SK-N-SH (cell line): ENCODE measurements around the gene FMNL1. TPM values are rescaled to one million over a fixed set of nuclear protein-coding genes. Genes with fewer than 3 reads are reported as not detected.

Experiments
- CTCF ChIA-PET: fragments of 300-600, 350-600 bp; formaldehyde crosslinking; extraction: SDS; loops from one replicate; lab custom pipeline; 2021; lab: Yijun Ruan, JAX
- POLR2A ChIA-PET: fragments of 350-600 bp; sonication (Branson Sonifier 250); formaldehyde crosslinking; extraction: SDS; loops from one replicate; lab custom pipeline; 2020; ENCODE audit warnings: antibody characterized with exemption, inconsistent platforms; lab: Yijun Ruan, JAX
- DNase-seq: peaks from one replicate; pipeline ENCODE4 v3.0.0; 2012
- H2AFZ ChIP-seq: fragments of 200-600 bp; sonication (generic); 2 replicates; pipeline ENCODE4 v1.8.1; 2016; ENCODE audit warnings: antibody characterized with exemption, mild to moderate bottlenecking, low read depth
- H3F3A ChIP-seq: fragments of 200-600 bp; sonication (generic); replicated peaks from 2 replicates; pipeline ENCODE3; 2016; ENCODE audit warnings: antibody characterized with exemption, mild to moderate bottlenecking; ENCODE audit not compliant: insufficient read depth
- H3K27ac ChIP-seq, 2 experiments: fragments of 200-500 bp in 1 of 2; fragments of 200-600 bp in 1 of 2; sonication (Bioruptor generic) in 1 of 2; sonication (generic), shearing (Covaris generic) in 1 of 2; 2 replicates each; pipeline versions ENCODE4 v1.5.1 to v1.6.1; 2014 to 2016; ENCODE audit warnings: low read depth in 2 of 2, inconsistent platforms in 1 of 2, low read length in 1 of 2, mild to moderate bottlenecking in 1 of 2, mixed read lengths in 1 of 2
- H3K27me3 ChIP-seq: fragments of 200-600 bp; sonication (generic), shearing (Covaris generic); 2 replicates; pipeline ENCODE4 v1.6.1; 2016; ENCODE audit warnings: mixed run types; ENCODE audit not compliant: insufficient read depth
- H3K36me3 ChIP-seq, 2 experiments: fragments of 200-500 bp in 1 of 2; fragments of 200-600 bp in 1 of 2; sonication (Bioruptor generic) in 1 of 2; sonication (generic) in 1 of 2; replicated peaks in 1 of 2; 2 replicates each; pipeline versions ENCODE3 to v1.5.1; 2014 to 2016; ENCODE audit warnings: low read length in 1 of 2, mild to moderate bottlenecking in 1 of 2; ENCODE audit not compliant: insufficient read depth in 2 of 2, control insufficient read depth in 1 of 2
- H3K4me1 ChIP-seq, 2 experiments: fragments of 200-500 bp in 1 of 2; fragments of 200-600 bp in 1 of 2; sonication (Bioruptor generic) in 1 of 2; sonication (generic), shearing (Covaris generic) in 1 of 2; 2 replicates each; pipeline versions ENCODE4 v1.5.1 to v1.6.1; 2014 to 2016; ENCODE audit warnings: low read depth in 1 of 2, low read length in 1 of 2, mixed run types in 1 of 2; ENCODE audit not compliant: insufficient read depth in 2 of 2, control insufficient read depth in 1 of 2
- H3K4me2 ChIP-seq: fragments of 200-600 bp; sonication (generic), shearing (Covaris generic); 2 replicates; pipeline ENCODE4 v1.6.1; 2017; ENCODE audit warnings: mixed run types
- H3K4me3 ChIP-seq, 2 experiments: fragments of 200-500 bp in 1 of 2; fragments of 200-600 bp in 1 of 2; sonication (Bioruptor generic) in 1 of 2; sonication (generic), shearing (Covaris generic) in 1 of 2; 2 replicates each; pipeline versions ENCODE4 v1.5.1 to v1.8.1; 2014 to 2016; ENCODE audit warnings: low read depth in 2 of 2, inconsistent platforms in 1 of 2, low read length in 1 of 2, mild to moderate bottlenecking in 1 of 2, mixed read lengths in 1 of 2, moderate library complexity in 1 of 2
- H3K79me2 ChIP-seq: fragments of 200-600 bp; sonication (generic); 2 replicates; pipeline ENCODE4 v1.8.1; 2017; ENCODE audit warnings: mild to moderate bottlenecking; ENCODE audit not compliant: insufficient read depth
- H3K9ac ChIP-seq: fragments of 200-600 bp; sonication (generic); 2 replicates; pipeline ENCODE4 v1.6.1; 2017; ENCODE audit warnings: mixed run types
- H3K9me2 ChIP-seq: fragments of 200-600 bp; sonication (generic); 2 replicates; pipeline ENCODE4 v1.6.1; 2017; ENCODE audit warnings: mixed run types
- H3K9me3 ChIP-seq: fragments of 200-600 bp; sonication (generic); 2 replicates; pipeline ENCODE4 v1.6.1; 2017; ENCODE audit warnings: mixed run types, mild to moderate bottlenecking, moderate library complexity
- H4K20me1 ChIP-seq: fragments of 200-600 bp; sonication (generic); 2 replicates; pipeline ENCODE4 v1.6.1; 2017; ENCODE audit warnings: mild to moderate bottlenecking, mixed run types; ENCODE audit not compliant: insufficient read depth
- CHD2 ChIP-seq: fragments of 150-350 bp; IDR thresholded peaks from 2 replicates; pipeline ENCODE4 v1.6.1; 2018; ENCODE audit warnings: low read length; ENCODE audit not compliant: partially characterized antibody
- EP300 ChIP-seq, 2 experiments: IDR thresholded peaks; 2 replicates each; pipeline versions ENCODE4 v1.4.0 to v1.6.1; 2012; ENCODE audit warnings: borderline replicate concordance in 1 of 2, low read depth in 1 of 2, low read length in 1 of 2
- EZH2phosphoT487 ChIP-seq: fragments of 200-600 bp; sonication (generic); IDR thresholded peaks from 2 replicates; pipeline ENCODE4 v1.6.1; 2017; ENCODE audit warnings: low read depth, mixed run types, mild to moderate bottlenecking, antibody characterized with exemption, moderate library complexity, borderline replicate concordance
- FOSL2 ChIP-seq: IDR thresholded peaks from 2 replicates; pipeline ENCODE4 v1.4.0; 2012; ENCODE audit warnings: low read depth, mild to moderate bottlenecking, moderate library complexity, borderline replicate concordance
- FOXJ3 ChIP-seq: sonication (generic); formaldehyde crosslinking; IDR thresholded peaks from 2 replicates; pipeline ENCODE4 v1.5.1; 2020; ENCODE audit warnings: mild to moderate bottlenecking, missing genetic modification reagents
- GABPA ChIP-seq: IDR thresholded peaks from 2 replicates; pipeline ENCODE4 v1.4.0; 2012; ENCODE audit warnings: low read depth, mild to moderate bottlenecking
- GATA2 ChIP-seq: sonication (generic); formaldehyde crosslinking; IDR thresholded peaks from 2 replicates; pipeline ENCODE4 v1.5.0; 2020; ENCODE audit warnings: mild to moderate bottlenecking, missing genetic modification reagents
- MXI1 ChIP-seq: IDR thresholded peaks from 2 replicates; pipeline ENCODE4 v1.6.1; 2012; ENCODE audit warnings: mild to moderate bottlenecking, low read depth, low read length, improper control_type of control experiment
- NFIC ChIP-seq: IDR thresholded peaks from 2 replicates; pipeline ENCODE4 v1.4.0; 2012; ENCODE audit warnings: borderline replicate concordance
- NRF1 ChIP-seq: IDR thresholded peaks from 2 replicates; pipeline ENCODE4 v1.6.1; 2012; ENCODE audit warnings: low read depth, mild to moderate bottlenecking, low read length
- POLR2AphosphoS5 ChIP-seq: IDR thresholded peaks from 2 replicates; pipeline ENCODE4 v1.6.1; 2012; ENCODE audit warnings: low read depth, low read length
- RAD21 ChIP-seq: IDR thresholded peaks from 2 replicates; pipeline ENCODE4 v1.6.1; 2012; ENCODE audit warnings: mild to moderate bottlenecking, low read length
- RCOR1 ChIP-seq: fragments of 150-350 bp; IDR thresholded peaks from 2 replicates; pipeline ENCODE4 v1.6.1; 2017; ENCODE audit warnings: antibody characterized with exemption, low read length
- SIN3A ChIP-seq: IDR thresholded peaks from 2 replicates; pipeline ENCODE4 v1.6.1; 2012; ENCODE audit warnings: low read depth, mild to moderate bottlenecking, low read length, moderate library complexity, borderline replicate concordance
- SMC3 ChIP-seq: IDR thresholded peaks from 2 replicates; pipeline ENCODE4 v1.6.1; 2012; ENCODE audit warnings: low read depth, low read length, improper control_type of control experiment
- TEAD4 ChIP-seq: IDR thresholded peaks from 2 replicates; pipeline ENCODE4 v1.4.0; 2012; ENCODE audit warnings: mild to moderate bottlenecking, borderline replicate concordance; ENCODE audit not compliant: insufficient read depth
- YY1 ChIP-seq: IDR thresholded peaks from 2 replicates; pipeline ENCODE4 v1.4.0; 2012; ENCODE audit warnings: low read depth, mild to moderate bottlenecking
- polyA plus RNA-seq, 3 experiments: library from polyadenylated mRNA; depleted of rRNA; stranded (reverse); fragments of >200 nt; gene quantifications; 2 replicates each; pipeline ENCODE4 v1.2.3, GENCODE V29; 2012
- TF ChIP-seq, protein P1 (sequence below): IDR thresholded peaks from 2 replicates; pipeline ENCODE4; 2012
- TF ChIP-seq, protein P2 (sequence below): fragments of 150-350 bp; IDR thresholded peaks from 2 replicates; pipeline ENCODE4 v1.6.1; 2017; ENCODE audit warnings: antibody characterized with exemption, low read length, low read depth, borderline replicate concordance
- TF ChIP-seq, protein P3 (sequence below): IDR thresholded peaks from 2 replicates; pipeline ENCODE4 v1.4.0; 2012; ENCODE audit warnings: low read depth
- TF ChIP-seq, protein P4 (sequence below): fragments of 200-600 bp; sonication (generic); IDR thresholded peaks from 2 replicates; pipeline ENCODE4 v1.6.1; 2017; ENCODE audit warnings: antibody characterized with exemption, mild to moderate bottlenecking, moderate library complexity

Gene FMNL1
- polyA plus RNA-seq, 1 of the 3 experiments (the other 2 are of a cell fraction), result 2.8 TPM

DNA sequence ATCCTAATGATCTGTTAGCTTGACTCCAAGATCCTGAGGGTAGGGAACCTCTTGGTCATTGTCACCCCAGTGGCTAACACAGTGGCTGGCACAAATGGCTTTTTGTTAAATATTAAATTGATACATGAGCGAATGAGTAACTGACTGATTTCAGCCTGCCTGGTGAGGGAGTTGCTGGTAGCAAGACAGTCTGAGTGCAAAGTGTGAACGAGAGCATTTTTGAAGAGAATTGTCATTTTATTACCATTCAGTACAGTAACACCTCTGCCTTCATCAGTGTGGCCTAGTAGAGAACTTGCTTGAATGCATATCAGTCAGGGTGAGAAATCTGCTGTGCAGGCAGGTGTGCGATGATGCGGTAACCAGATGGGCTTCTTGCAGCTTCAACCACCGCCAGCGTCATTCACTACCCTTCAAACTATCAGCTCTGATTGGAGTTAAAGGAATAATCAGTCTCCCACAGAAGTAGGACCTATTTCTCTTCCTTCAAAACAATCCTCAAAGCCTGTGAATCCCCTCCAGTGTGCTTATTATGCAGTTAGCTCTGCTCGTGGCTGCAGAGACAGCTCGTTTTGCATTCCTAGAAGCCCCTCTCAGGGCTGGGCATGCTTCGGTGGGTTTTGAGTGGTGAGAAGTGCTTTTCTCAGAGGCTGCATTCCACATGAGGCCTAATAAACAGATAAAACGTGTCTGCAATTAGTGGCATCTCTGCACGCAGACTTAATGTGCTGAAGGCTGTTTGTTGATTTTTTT is 31.0 kb upstream of the FMNL1 start (continued):
- TF ChIP-seq, protein P1, sequence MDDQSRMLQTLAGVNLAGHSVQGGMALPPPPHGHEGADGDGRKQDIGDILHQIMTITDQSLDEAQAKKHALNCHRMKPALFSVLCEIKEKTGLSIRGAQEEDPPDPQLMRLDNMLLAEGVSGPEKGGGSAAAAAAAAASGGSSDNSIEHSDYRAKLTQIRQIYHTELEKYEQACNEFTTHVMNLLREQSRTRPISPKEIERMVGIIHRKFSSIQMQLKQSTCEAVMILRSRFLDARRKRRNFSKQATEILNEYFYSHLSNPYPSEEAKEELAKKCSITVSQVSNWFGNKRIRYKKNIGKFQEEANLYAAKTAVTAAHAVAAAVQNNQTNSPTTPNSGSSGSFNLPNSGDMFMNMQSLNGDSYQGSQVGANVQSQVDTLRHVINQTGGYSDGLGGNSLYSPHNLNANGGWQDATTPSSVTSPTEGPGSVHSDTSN, result no peak
- TF ChIP-seq FOXJ3 (CRISPR knock-in tag), result no peak
- TF ChIP-seq SIN3A, result no peak
- TF ChIP-seq YY1, result no peak
- TF ChIP-seq POLR2AphosphoS5, result no peak
- TF ChIP-seq, protein P2, sequence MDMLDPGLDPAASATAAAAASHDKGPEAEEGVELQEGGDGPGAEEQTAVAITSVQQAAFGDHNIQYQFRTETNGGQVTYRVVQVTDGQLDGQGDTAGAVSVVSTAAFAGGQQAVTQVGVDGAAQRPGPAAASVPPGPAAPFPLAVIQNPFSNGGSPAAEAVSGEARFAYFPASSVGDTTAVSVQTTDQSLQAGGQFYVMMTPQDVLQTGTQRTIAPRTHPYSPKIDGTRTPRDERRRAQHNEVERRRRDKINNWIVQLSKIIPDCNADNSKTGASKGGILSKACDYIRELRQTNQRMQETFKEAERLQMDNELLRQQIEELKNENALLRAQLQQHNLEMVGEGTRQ, result no peak
- TF ChIP-seq MXI1, result no peak
- TF ChIP-seq FOSL2, result no peak
- TF ChIP-seq NFIC, result no peak
- TF ChIP-seq EZH2phosphoT487, result no peak
- TF ChIP-seq, protein P3, sequence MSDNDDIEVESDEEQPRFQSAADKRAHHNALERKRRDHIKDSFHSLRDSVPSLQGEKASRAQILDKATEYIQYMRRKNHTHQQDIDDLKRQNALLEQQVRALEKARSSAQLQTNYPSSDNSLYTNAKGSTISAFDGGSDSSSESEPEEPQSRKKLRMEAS, result no peak
- TF ChIP-seq EP300 (IDR thresholded peaks at IDR 0.05; ENCODE audit: borderline replicate concordance in 1 of 2, low read depth in 1 of 2, low read length in 1 of 2), result no peak
- TF ChIP-seq, all 33 proteins: peak for 0

DNA sequence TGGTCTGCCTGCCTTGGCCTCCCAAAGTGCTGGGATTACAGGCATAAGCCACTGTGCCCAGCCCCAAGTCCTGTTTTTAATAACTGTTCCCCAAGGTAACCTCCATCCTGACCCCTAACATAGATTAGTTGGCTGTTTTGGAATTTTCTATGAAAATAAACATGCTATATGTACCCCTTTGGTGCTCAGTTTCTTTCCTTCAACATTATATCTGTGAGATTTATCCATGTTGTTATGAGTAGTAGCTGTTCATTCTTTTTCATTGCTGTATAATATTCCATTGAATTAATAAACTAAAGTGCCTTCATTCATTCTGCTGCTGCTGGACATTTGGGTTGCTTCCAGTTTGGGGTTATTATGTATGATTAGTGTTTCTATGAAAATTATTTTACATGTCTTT is 26.3 kb upstream of the FMNL1 start:
- TF ChIP-seq, protein P1, result no peak
- TF ChIP-seq TEAD4, result no peak
- TF ChIP-seq CHD2, result no peak
- no peak for TF ChIP-seq SIN3A
- no peak for TF ChIP-seq RAD21
- TF ChIP-seq SMC3, result no peak
- TF ChIP-seq GABPA, result no peak
- no peak for TF ChIP-seq NRF1
- TF ChIP-seq MXI1, result no peak
- TF ChIP-seq NFIC, result no peak
- TF ChIP-seq YY1, result no peak
- TF ChIP-seq RCOR1, result no peak
- no peak for TF ChIP-seq GATA2 (CRISPR knock-in tag)
- TF ChIP-seq, protein P4, sequence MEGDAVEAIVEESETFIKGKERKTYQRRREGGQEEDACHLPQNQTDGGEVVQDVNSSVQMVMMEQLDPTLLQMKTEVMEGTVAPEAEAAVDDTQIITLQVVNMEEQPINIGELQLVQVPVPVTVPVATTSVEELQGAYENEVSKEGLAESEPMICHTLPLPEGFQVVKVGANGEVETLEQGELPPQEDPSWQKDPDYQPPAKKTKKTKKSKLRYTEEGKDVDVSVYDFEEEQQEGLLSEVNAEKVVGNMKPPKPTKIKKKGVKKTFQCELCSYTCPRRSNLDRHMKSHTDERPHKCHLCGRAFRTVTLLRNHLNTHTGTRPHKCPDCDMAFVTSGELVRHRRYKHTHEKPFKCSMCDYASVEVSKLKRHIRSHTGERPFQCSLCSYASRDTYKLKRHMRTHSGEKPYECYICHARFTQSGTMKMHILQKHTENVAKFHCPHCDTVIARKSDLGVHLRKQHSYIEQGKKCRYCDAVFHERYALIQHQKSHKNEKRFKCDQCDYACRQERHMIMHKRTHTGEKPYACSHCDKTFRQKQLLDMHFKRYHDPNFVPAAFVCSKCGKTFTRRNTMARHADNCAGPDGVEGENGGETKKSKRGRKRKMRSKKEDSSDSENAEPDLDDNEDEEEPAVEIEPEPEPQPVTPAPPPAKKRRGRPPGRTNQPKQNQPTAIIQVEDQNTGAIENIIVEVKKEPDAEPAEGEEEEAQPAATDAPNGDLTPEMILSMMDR, result no peak
- TF ChIP-seq FOSL2, result no peak
- TF ChIP-seq POLR2AphosphoS5, result no peak
- TF ChIP-seq, protein P2, result no peak
- TF ChIP-seq, all 33 proteins: peak for 0
- Histone ChIP-seq H3K4me1 (peaks cover 5 to 8% of the 10 kb centered on the region in 2 experiments; a peak in 3 of 4 replicates), H3K27me3 (no peaks in the 10 kb centered on the region), H3K4me3 (no peak overlapping the region), H3K36me3 (no peaks in the 10 kb centered on the region), H3K27ac (no peak overlapping the region), H3F3A (peaks cover 4% of the 10 kb centered on the region), H3K9me3 (no peaks in the 10 kb centered on the region), H3K9ac (no peak overlapping the region), H2AFZ (no peak overlapping the region), H4K20me1 (no peaks in the 10 kb centered on the region), H3K9me2 (no peaks in the 10 kb centered on the region), H3K79me2 (no peaks in the 10 kb centered on the region), H3K4me2 (no peak overlapping the region)
- ChIA-PET POLR2A (no interaction called here), CTCF (interaction anchor here (0.6 to 10.4 kb wide), 5 partner anchors 22 to 317 kb away, joined by 4 to 181 read pairs (median 5); partner anchors contain the start of genes ACBD4 and HEXIM1)
- DNase-seq, result no peak
